Neuronal stem cell (in vitro differentiated cells): ENCODE measurements around the gene AOC2.
"Not testable (repeated sequence)": the region's sequence is repeated elsewhere in the genome, so short reads cannot be mapped to it uniquely, and the experiment has no call there.

Experiments
- DNase-seq: peaks from one replicate; pipeline ENCODE4 v3.0.0-alpha.2; 2013; ENCODE audit warnings: low spot score
- H2AFZ ChIP-seq: one replicate; pipeline ENCODE4 v1.6.1; 2013; ENCODE audit warnings: mild to moderate bottlenecking, low read length, inconsistent platforms
- H2AK5ac ChIP-seq: 2 replicates; pipeline ENCODE4 v1.6.1; 2013; ENCODE audit warnings: low read depth, mild to moderate bottlenecking, inconsistent platforms, low read length, moderate library complexity, mixed read lengths
- H2BK120ac ChIP-seq: 2 replicates; pipeline ENCODE4 v1.6.1; 2013; ENCODE audit warnings: low read depth, mild to moderate bottlenecking, inconsistent platforms, low read length, moderate library complexity, mixed read lengths
- H2BK12ac ChIP-seq: one replicate; pipeline ENCODE4 v1.6.1; 2013; ENCODE audit warnings: low read length, inconsistent platforms
- H2BK15ac ChIP-seq: 2 replicates; pipeline ENCODE4 v1.6.1; 2013; ENCODE audit warnings: mild to moderate bottlenecking, low read length, inconsistent platforms, mixed read lengths
- H2BK5ac ChIP-seq: one replicate; pipeline ENCODE4 v1.6.1; 2013; ENCODE audit warnings: inconsistent platforms, mild to moderate bottlenecking, low read length, moderate library complexity
- H3K14ac ChIP-seq: one replicate; pipeline ENCODE4 v1.6.1; 2013; ENCODE audit warnings: low read length, inconsistent platforms
- H3K18ac ChIP-seq: 2 replicates; pipeline ENCODE4 v1.6.1; 2013; ENCODE audit warnings: low read length, inconsistent platforms
- H3K23ac ChIP-seq: 2 replicates; pipeline ENCODE4 v1.6.1; 2013; ENCODE audit warnings: low read depth, mild to moderate bottlenecking, mixed read lengths, low read length, inconsistent platforms; ENCODE audit not compliant: poor library complexity
- H3K27ac ChIP-seq: replicated peaks from 3 replicates; pipeline ENCODE4 v1.5.1; 2013; ENCODE audit warnings: low read length, inconsistent platforms
- H3K27me3 ChIP-seq, 3 experiments: 2 replicates each; pipeline ENCODE4 v1.6.1; 2013; ENCODE audit warnings: low read length in 3 of 3, mild to moderate bottlenecking in 2 of 3, inconsistent platforms in 1 of 3, low read depth in 1 of 3, mixed read lengths in 1 of 3, moderate library complexity in 1 of 3; ENCODE audit not compliant: control insufficient read depth in 3 of 3, insufficient read depth in 3 of 3
- H3K36me3 ChIP-seq, 2 donors: replicated peaks in 1 of 2; 2 replicates each; pipeline ENCODE4 v1.6.1; 2013; ENCODE audit warnings: low read length in 2 of 2; ENCODE audit not compliant: control insufficient read depth in 2 of 2, insufficient read depth in 2 of 2
- H3K4ac ChIP-seq: 2 replicates; pipeline ENCODE4 v1.6.1; 2013; ENCODE audit warnings: inconsistent platforms, mild to moderate bottlenecking, low read length, moderate library complexity
- H3K4me1 ChIP-seq, 2 donors: 1 replicate in 1 of 2; 2 replicates in 1 of 2; pipeline ENCODE4 v1.6.1; 2013; ENCODE audit warnings: low read length in 2 of 2, low read depth in 1 of 2; ENCODE audit not compliant: control insufficient read depth in 2 of 2, insufficient read depth in 1 of 2
- H3K4me2 ChIP-seq: one replicate; pipeline ENCODE4 v1.6.1; 2013; ENCODE audit warnings: mild to moderate bottlenecking, low read length, inconsistent platforms; ENCODE audit not compliant: insufficient read depth, poor library complexity, severe bottlenecking
- H3K4me3 ChIP-seq, 2 donors: 2 replicates each; pipeline ENCODE4 v1.5.1; 2013; ENCODE audit warnings: low read length in 2 of 2, mild to moderate bottlenecking in 2 of 2, inconsistent platforms in 1 of 2, moderate library complexity in 1 of 2
- H3K79me1 ChIP-seq: one replicate; pipeline ENCODE4 v1.6.1; 2013; ENCODE audit warnings: low read depth, mild to moderate bottlenecking, inconsistent platforms, low read length, moderate library complexity
- H3K9ac ChIP-seq: one replicate; pipeline ENCODE4 v1.6.1; 2013; ENCODE audit warnings: mild to moderate bottlenecking, low read depth, low read length, inconsistent platforms; ENCODE audit not compliant: poor library complexity
- H3K9me3 ChIP-seq, 2 donors: replicated peaks in 1 of 2; 2 replicates each; pipeline versions ENCODE3 to v1.6.1; 2013; ENCODE audit warnings: low read length in 2 of 2, mild to moderate bottlenecking in 2 of 2, inconsistent platforms in 1 of 2, low read depth in 1 of 2, mixed read lengths in 1 of 2, moderate library complexity in 1 of 2; ENCODE audit not compliant: control insufficient read depth in 2 of 2, insufficient read depth in 1 of 2
- H4K8ac ChIP-seq: one replicate; pipeline ENCODE4 v1.6.1; 2013; ENCODE audit warnings: low read depth, mild to moderate bottlenecking, inconsistent platforms, low read length, moderate library complexity
- H4K91ac ChIP-seq: one replicate; pipeline ENCODE4 v1.6.1; 2013; ENCODE audit warnings: low read length, low read depth, mild to moderate bottlenecking, inconsistent platforms; ENCODE audit not compliant: poor library complexity
- WGBS, 2 donors: extraction: QIAGEN DNeasy Blood & Tissue Kit; methylation state at CpG; one replicate each; pipeline ENCODE4 v1.1.7; 2013; ENCODE audit warnings: missing lambda C conversion rate in 2 of 2, mixed read lengths in 1 of 2; ENCODE audit not compliant: insufficient read length in 2 of 2, insufficient replicate concordance in 1 of 2; ENCODE audit errors: extremely low coverage in 2 of 2; 5-methylcytosine and 5-hydroxymethylcytosine counted together

AOC2 gene

DNA sequence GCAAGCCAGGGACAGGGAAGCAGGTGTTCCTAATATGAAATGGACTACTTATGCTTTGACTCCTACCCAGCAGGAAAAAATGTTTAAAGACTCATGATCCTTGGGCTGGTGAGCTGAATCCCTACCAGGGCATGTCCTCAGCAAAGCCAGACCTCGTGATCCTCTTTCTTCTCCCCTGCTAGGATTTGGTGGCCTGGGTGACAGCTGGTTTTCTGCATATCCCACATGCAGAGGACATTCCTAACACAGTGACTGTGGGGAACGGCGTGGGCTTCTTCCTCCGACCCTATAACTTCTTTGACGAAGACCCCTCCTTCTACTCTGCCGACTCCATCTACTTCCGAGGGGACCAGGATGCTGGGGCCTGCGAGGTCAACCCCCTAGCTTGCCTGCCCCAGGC lies 11.7 kb downstream of the AOC2 start:
- not testable (repeated sequence) for H3K27ac ChIP-seq, H4K91ac ChIP-seq, H3K4me2 ChIP-seq, H2BK15ac ChIP-seq, DNase-seq, H3K9ac ChIP-seq, H2BK12ac ChIP-seq, H3K36me3 ChIP-seq, H2BK5ac ChIP-seq, H3K18ac ChIP-seq, H3K9me3 ChIP-seq, H3K23ac ChIP-seq, H4K8ac ChIP-seq, H3K14ac ChIP-seq, H3K27me3 ChIP-seq, H3K4me3 ChIP-seq, H2AK5ac ChIP-seq, H2BK120ac ChIP-seq, H3K4ac ChIP-seq, H3K79me1 ChIP-seq, H2AFZ ChIP-seq, H3K4me1 ChIP-seq
- no CpG with 5 or more reads among the region's 8 CpGs for WGBS, 2 donors

- H3K4me3 ChIP-seq, H3K4me1 ChIP-seq, H3K9me3 ChIP-seq, H3K9ac ChIP-seq, H3K36me3 ChIP-seq, H3K4ac ChIP-seq, H3K18ac ChIP-seq, H3K79me1 ChIP-seq, H2BK15ac ChIP-seq, H2BK5ac ChIP-seq, H3K4me2 ChIP-seq, H3K27me3 ChIP-seq, H2AFZ ChIP-seq, H2AK5ac ChIP-seq, H2BK12ac ChIP-seq, DNase-seq, H3K14ac ChIP-seq, H4K8ac ChIP-seq, H2BK120ac ChIP-seq, H4K91ac ChIP-seq, H3K27ac ChIP-seq, H3K23ac ChIP-seq: not testable (repeated sequence)
- no CpG with 5 or more reads among the region's 8 CpGs for WGBS, 2 donors
Measured at GRCh38 chr17:42856516-42856915, 12.1 kb downstream of the AOC2 start.

GRCh38 chr17:42857389-42857788 lies 13.0 kb downstream of the AOC2 start:
- Histone ChIP-seq H3K4me3 (no peak overlapping the region), H3K9ac (no peak overlapping the region), H4K91ac (no peak overlapping the region), H2AK5ac (peak overlapping the region; percentile 49), H2AFZ (no peak overlapping the region), H4K8ac (no peak overlapping the region), H3K9me3 (no peaks in the 10 kb centered on the region), H3K36me3 (no peaks in the 10 kb centered on the region), H3K4ac (no peak overlapping the region), H2BK15ac (no peak overlapping the region), H3K14ac (no peak overlapping the region), H2BK12ac (no peak overlapping the region), H2BK120ac (no peak overlapping the region), H3K4me1 (peaks cover 0 to 3% of the 10 kb centered on the region in 2 donors), H2BK5ac (no peak overlapping the region), H3K4me2 (no peak overlapping the region), H3K79me1 (no peaks in the 10 kb centered on the region), H3K27ac (no peak overlapping the region), H3K27me3 (no peaks in the 10 kb centered on the region), H3K18ac (no peak overlapping the region), H3K23ac (no peak overlapping the region)
- WGBS, 2 donors: no CpG with 5 or more reads among the region's 1 CpG
- DNase-seq: no peak

GRCh38 chr17:42865638-42866094 lies 21.3 kb downstream of the AOC2 start:
- H3K9ac ChIP-seq: peak overlapping the region; percentile 32
- no peaks in the 10 kb centered on the region for H3K36me3 ChIP-seq

More at GRCh38 chr17:42865638-42866094, 21.3 kb downstream of the AOC2 start:
- H2AFZ ChIP-seq: no peak overlapping the region
- no peak overlapping the region for H4K91ac ChIP-seq
- no peak overlapping the region for H2BK15ac ChIP-seq
- H3K79me1 ChIP-seq: no peaks in the 10 kb centered on the region
- H3K4me3 ChIP-seq: no peak overlapping the region
- DNase-seq: no peak
- H3K4me1 ChIP-seq: peaks cover 3 to 4% of the 10 kb centered on the region in 2 donors
- H2AK5ac ChIP-seq: no peak overlapping the region
- no peak overlapping the region for H3K4me2 ChIP-seq
- no peak overlapping the region for H3K23ac ChIP-seq
- peaks cover 0 to 23% (median 0%) of the 10 kb centered on the region in 3 experiments for H3K27me3 ChIP-seq
- H3K27ac ChIP-seq: no peak overlapping the region
- no peak overlapping the region for H3K14ac ChIP-seq
- no peak overlapping the region for H2BK5ac ChIP-seq
- H3K9me3 ChIP-seq: peaks cover 2 to 6% of the 10 kb centered on the region in 2 donors
- H3K4ac ChIP-seq: no peak overlapping the region
- H3K18ac ChIP-seq: no peak overlapping the region
- H4K8ac ChIP-seq: no peak overlapping the region
- no peak overlapping the region for H2BK120ac ChIP-seq
- no peak overlapping the region for H2BK12ac ChIP-seq
- no CpG with 5 or more reads among the region's 7 CpGs for WGBS, 2 donors
